OCI-LY1 (cell line): ENCODE results near the gene RSAD1.
A peak's percentile ranks its signal among the peaks of the same experiment; 100 is the strongest.

ENCODE experiments used
- H2AFZ ChIP-seq: fragments of 200-600 bp; sonication (generic), shearing (Covaris generic); 2 replicates; pipeline ENCODE4 v1.6.0; 2014; ENCODE audit warnings: antibody characterized with exemption, mild to moderate bottlenecking, low read length
- H3F3A ChIP-seq: fragments of 200-600 bp; sonication (generic), shearing (Covaris generic); 2 replicates; pipeline ENCODE4 v1.6.0; 2014; ENCODE audit warnings: mild to moderate bottlenecking, antibody characterized with exemption, low read length, moderate library complexity; ENCODE audit not compliant: insufficient read depth
- H3K27ac ChIP-seq: fragments of 200-600 bp; sonication (generic); 2 replicates; pipeline ENCODE4 v1.5.1; 2014; ENCODE audit warnings: low read length, mixed run types, mild to moderate bottlenecking, low read depth; ENCODE audit not compliant: poor library complexity, severe bottlenecking
- H3K27me3 ChIP-seq: fragments of 200-600 bp; sonication (generic); 2 replicates; pipeline ENCODE4 v1.6.0; 2014; ENCODE audit warnings: antibody characterized with exemption, mild to moderate bottlenecking, low read length, moderate library complexity; ENCODE audit not compliant: insufficient read depth
- H3K36me3 ChIP-seq: fragments of 200-600 bp; sonication (generic); 2 replicates; pipeline ENCODE4 v1.6.1; 2014; ENCODE audit warnings: mild to moderate bottlenecking, antibody characterized with exemption, low read length, moderate library complexity, mixed read lengths; ENCODE audit not compliant: insufficient read depth
- H3K4me1 ChIP-seq: fragments of 200-600 bp; sonication (generic); 2 replicates; pipeline ENCODE4 v1.5.1; 2014; ENCODE audit warnings: mild to moderate bottlenecking, low read length, moderate library complexity; ENCODE audit not compliant: insufficient read depth, severe bottlenecking
- H3K4me2 ChIP-seq: fragments of 200-600 bp; sonication (generic), shearing (Covaris generic); 2 replicates; pipeline ENCODE4 v1.6.1; 2014; ENCODE audit warnings: low read length
- H3K4me3 ChIP-seq: fragments of 200-600 bp; sonication (generic); 2 replicates; pipeline ENCODE4 v1.5.1; 2014; ENCODE audit warnings: low read length, low read depth, mild to moderate bottlenecking, mixed read lengths; ENCODE audit not compliant: poor library complexity, severe bottlenecking
- H3K79me2 ChIP-seq: fragments of 200-600 bp; shearing (Covaris generic); 2 replicates; pipeline ENCODE4 v1.6.1; 2016; ENCODE audit warnings: mixed run types, low read length, mixed read lengths; ENCODE audit not compliant: insufficient read depth
- H3K9ac ChIP-seq: fragments of 200-600 bp; sonication (generic), shearing (Covaris generic); 2 replicates; pipeline ENCODE4 v1.6.1; 2014; ENCODE audit warnings: mild to moderate bottlenecking, low read length, mixed read lengths
- H3K9me2 ChIP-seq: fragments of 200-600 bp; sonication (generic), shearing (Covaris generic); 2 replicates; pipeline ENCODE4 v1.6.1; 2014; ENCODE audit warnings: low read depth, mild to moderate bottlenecking, low read length, mixed read lengths
- H3K9me3 ChIP-seq: fragments of 200-600 bp; shearing (Covaris generic); 2 replicates; pipeline ENCODE4 v1.6.1; 2014; ENCODE audit warnings: low read length, mixed read lengths
- H4K20me1 ChIP-seq: fragments of 200-600 bp; sonication (generic), shearing (Covaris generic); 2 replicates; pipeline ENCODE4 v1.6.0; 2016; ENCODE audit warnings: mild to moderate bottlenecking, low read length; ENCODE audit not compliant: insufficient read depth
- EZH2 ChIP-seq: fragments of 200-600 bp; sonication (generic), shearing (Covaris generic); IDR thresholded peaks from 2 replicates; pipeline ENCODE4 v1.8.0; 2017; ENCODE audit warnings: borderline replicate concordance, mixed run types, mild to moderate bottlenecking, antibody characterized with exemption, low read length, moderate library complexity, mixed read lengths
- TF ChIP-seq, protein P1 (sequence below): fragments of 200-600 bp; sonication (generic), shearing (Covaris generic); IDR thresholded peaks from 2 replicates; pipeline ENCODE4 v1.5.1; 2017; ENCODE audit warnings: mild to moderate bottlenecking, antibody characterized with exemption, low read length, moderate library complexity, mixed read lengths

The RSAD1 gene

DNA sequence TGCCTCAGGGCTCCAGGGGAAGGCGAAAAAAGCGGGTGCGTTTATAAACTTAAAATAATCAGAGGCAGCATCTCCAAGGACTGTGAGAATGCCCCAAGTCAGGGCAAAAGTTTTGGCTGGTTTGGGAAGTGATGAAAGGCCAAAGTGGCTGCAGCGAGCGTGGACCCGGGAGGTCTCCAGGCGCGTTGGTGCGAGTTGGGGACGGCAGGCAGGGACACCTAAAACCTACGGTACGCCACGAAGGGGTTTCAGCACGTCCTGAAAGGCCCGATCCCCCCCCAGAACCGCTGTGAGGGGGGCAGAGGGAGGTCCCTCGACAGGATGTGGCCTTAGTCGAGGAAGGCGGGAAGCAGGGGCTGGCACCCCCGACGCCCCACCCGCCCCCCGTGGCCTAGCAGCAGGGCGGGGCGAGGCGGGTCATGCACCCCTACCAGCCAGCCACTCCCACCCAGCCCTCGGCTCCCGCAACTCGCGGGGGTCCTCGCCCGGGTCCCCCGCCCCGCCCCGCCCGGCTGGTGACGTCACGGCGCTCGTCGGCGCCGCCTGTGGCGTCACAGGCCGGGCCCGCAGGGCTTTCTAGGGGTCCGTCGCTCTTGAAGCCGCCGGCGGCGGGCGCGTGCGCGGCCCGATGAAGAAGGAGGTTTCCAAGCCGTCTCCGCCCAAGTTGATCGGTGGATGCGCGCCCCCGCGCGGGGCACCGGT lies 29.4 kb downstream of the RSAD1 start, which contains the start of gene MYCBPAP:
TSS of gene MYCBPAP (plus strand) at position 569 of the 702 bp plus-strand sequence. CDS start 236 bp downstream, outside the sequence.
- H3K79me2 ChIP-seq: no peaks in the 10 kb centered on the region
- no peaks in the 10 kb centered on the region for H3F3A ChIP-seq
- TF ChIP-seq EZH2: no peak
- TF ChIP-seq, protein P1, sequence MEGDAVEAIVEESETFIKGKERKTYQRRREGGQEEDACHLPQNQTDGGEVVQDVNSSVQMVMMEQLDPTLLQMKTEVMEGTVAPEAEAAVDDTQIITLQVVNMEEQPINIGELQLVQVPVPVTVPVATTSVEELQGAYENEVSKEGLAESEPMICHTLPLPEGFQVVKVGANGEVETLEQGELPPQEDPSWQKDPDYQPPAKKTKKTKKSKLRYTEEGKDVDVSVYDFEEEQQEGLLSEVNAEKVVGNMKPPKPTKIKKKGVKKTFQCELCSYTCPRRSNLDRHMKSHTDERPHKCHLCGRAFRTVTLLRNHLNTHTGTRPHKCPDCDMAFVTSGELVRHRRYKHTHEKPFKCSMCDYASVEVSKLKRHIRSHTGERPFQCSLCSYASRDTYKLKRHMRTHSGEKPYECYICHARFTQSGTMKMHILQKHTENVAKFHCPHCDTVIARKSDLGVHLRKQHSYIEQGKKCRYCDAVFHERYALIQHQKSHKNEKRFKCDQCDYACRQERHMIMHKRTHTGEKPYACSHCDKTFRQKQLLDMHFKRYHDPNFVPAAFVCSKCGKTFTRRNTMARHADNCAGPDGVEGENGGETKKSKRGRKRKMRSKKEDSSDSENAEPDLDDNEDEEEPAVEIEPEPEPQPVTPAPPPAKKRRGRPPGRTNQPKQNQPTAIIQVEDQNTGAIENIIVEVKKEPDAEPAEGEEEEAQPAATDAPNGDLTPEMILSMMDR: peak; percentile 27; the same call in 1 of the 2 replicates
- peak within 1 kb of the TSS; percentile 96; the same call in 1 of the 2 replicates for H2AFZ ChIP-seq
- H3K27me3 ChIP-seq: peaks cover 10% of the 10 kb centered on the region; the same call in 1 of the 2 replicates
- H3K4me3 ChIP-seq: peak within 1 kb of the TSS; percentile 54
- H3K9me3 ChIP-seq: no peaks in the 10 kb centered on the region
- H3K36me3 ChIP-seq: no peaks in the 10 kb centered on the region
- H4K20me1 ChIP-seq: no peaks in the 10 kb centered on the region
- H3K9ac ChIP-seq: peak within 1 kb of the TSS; percentile 24
- peak within 1 kb of the TSS; percentile 63 for H3K4me2 ChIP-seq
- peaks cover 7% of the 10 kb centered on the region for H3K4me1 ChIP-seq
- no peak within 1 kb of the TSS for H3K27ac ChIP-seq
- H3K9me2 ChIP-seq: no peaks in the 10 kb centered on the region

DNA sequence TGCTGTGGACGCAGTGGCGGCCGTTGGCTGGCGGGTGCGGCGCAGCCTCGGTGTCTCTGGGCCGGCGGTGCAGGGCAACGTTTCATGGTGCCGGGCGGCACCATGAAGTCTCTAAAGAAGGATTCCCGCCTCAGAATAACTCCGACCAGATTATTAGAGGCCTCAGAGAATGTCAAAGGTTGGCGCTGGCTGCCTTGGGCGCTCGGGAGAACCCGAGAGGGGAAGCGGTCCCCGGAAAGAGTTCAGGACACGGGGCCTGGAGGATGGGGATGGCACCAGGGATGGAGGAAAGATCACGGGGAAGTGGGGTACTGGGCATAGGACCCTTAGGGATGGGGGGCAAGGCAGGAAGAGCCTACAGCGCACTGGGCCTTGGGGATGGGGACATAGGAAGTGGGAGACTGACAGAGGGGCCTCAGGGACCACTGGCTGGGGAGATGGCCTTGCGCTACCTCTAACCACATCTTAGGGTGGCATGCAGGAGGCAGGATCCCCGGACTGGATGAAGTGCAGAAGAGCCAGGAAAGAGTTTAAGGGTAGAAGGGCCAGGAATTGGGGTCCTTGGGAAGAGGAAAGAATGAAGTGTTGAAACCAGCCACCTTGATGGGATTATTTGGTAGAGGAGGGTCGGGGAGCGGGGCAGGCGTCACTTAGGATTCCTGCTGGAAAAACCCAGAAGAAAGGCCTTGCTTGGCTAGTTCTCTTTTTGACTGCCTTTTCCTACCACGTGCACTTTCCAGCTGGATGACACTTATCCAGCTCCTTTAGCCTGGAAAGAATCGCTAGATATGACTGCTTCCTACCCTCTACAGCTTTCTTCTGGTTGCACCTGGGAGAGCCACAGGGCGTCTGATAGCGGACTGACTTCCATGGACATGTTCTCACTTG lies 30.2 kb downstream of the RSAD1 start:
- no peak overlapping the region for H3K27ac ChIP-seq
- H2AFZ ChIP-seq: no peak overlapping the region
- peaks cover 7% of the 10 kb centered on the region for H3K4me1 ChIP-seq
- no peaks in the 10 kb centered on the region for H4K20me1 ChIP-seq
- peak overlapping the region; percentile 54 for H3K4me3 ChIP-seq
- no peaks in the 10 kb centered on the region for H3K79me2 ChIP-seq
- H3F3A ChIP-seq: no peaks in the 10 kb centered on the region
- TF ChIP-seq, protein P1: no peak; the same call in 1 of the 2 replicates
- TF ChIP-seq EZH2: no peak
- H3K9ac ChIP-seq: peak overlapping the region; percentile 24
- H3K4me2 ChIP-seq: peak overlapping the region; percentile 63
- peaks cover 10% of the 10 kb centered on the region; the same call in 1 of the 2 replicates for H3K27me3 ChIP-seq
- H3K36me3 ChIP-seq: no peaks in the 10 kb centered on the region
- no peaks in the 10 kb centered on the region for H3K9me3 ChIP-seq
- H3K9me2 ChIP-seq: no peaks in the 10 kb centered on the region

DNA sequence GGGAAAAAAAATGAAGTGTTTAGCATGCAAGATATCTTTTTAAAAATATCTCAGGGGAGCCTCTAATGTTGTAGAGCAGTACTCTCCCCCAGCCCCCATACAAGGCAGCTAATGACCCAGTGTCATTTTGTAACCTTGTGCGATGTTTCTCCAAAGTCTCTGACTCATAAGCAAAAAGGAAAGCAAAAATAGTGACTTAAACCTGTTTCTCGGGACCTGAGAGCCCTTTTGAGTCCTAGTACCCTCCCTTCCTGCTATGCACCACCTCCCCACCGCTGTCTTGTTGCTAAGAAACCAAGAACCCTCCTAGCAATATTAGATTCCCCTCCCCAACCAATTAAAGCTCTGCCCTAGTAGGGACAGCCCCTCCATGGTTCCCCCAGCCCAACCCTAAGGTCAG lies 32.4 kb downstream of the RSAD1 start:
- no peaks in the 10 kb centered on the region for H3K36me3 ChIP-seq
- H3K4me1 ChIP-seq: peaks cover 7% of the 10 kb centered on the region
- no peak overlapping the region for H3K9ac ChIP-seq
- H3F3A ChIP-seq: no peaks in the 10 kb centered on the region
- H3K9me3 ChIP-seq: no peaks in the 10 kb centered on the region
- H3K4me2 ChIP-seq: no peak overlapping the region
- no peak overlapping the region for H3K4me3 ChIP-seq
- TF ChIP-seq EZH2: no peak
- TF ChIP-seq, protein P1: no peak
- H3K9me2 ChIP-seq: no peaks in the 10 kb centered on the region
- no peaks in the 10 kb centered on the region for H3K79me2 ChIP-seq
- peaks cover 10% of the 10 kb centered on the region for H3K27me3 ChIP-seq
- no peak overlapping the region for H2AFZ ChIP-seq
- no peak overlapping the region for H3K27ac ChIP-seq
- H4K20me1 ChIP-seq: no peaks in the 10 kb centered on the region
